Testis (tissue), 2 donors: ENCODE measurements around the gene LRRK1.

ENCODE experiments used
- POLR2A ChIP-seq: fragments of 450-650 bp; IDR thresholded peaks from one replicate; pipeline ENCODE4 v1.6.1; 2017; ENCODE audit warnings: antibody characterized with exemption, mild to moderate bottlenecking, moderate library complexity
- TF ChIP-seq, protein P1 (sequence below), 3 experiments: fragments of 450-650 bp in 2 of 3; fragments of 200-600 bp in 1 of 3; sonication (generic) in 1 of 3; IDR thresholded peaks; one replicate each; pipeline ENCODE4 v1.5.1; 2016 to 2019; ENCODE audit warnings: antibody characterized with exemption in 3 of 3, mild to moderate bottlenecking in 2 of 3, moderate library complexity in 1 of 3

DNA sequence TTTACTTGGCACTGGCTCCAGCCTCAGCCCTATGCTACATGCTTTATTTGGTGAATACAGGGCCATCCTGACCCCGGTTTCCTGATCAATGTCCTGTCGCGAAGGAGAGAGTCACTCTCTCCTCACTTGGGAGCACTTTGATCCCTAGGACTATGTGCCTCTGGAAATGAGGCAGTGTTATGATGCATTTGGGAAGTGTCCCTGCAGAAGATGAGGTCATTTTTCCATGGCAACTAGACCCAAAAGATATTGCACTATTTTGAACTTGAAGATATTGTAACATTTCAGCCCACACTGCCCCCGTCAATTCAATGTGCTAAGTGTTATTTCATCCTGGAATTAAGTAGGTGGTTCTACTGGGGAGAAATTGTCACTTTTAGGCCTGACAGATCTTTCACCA, 68.0 kb downstream of the LRRK1 start:
- TF ChIP-seq, protein P1, sequence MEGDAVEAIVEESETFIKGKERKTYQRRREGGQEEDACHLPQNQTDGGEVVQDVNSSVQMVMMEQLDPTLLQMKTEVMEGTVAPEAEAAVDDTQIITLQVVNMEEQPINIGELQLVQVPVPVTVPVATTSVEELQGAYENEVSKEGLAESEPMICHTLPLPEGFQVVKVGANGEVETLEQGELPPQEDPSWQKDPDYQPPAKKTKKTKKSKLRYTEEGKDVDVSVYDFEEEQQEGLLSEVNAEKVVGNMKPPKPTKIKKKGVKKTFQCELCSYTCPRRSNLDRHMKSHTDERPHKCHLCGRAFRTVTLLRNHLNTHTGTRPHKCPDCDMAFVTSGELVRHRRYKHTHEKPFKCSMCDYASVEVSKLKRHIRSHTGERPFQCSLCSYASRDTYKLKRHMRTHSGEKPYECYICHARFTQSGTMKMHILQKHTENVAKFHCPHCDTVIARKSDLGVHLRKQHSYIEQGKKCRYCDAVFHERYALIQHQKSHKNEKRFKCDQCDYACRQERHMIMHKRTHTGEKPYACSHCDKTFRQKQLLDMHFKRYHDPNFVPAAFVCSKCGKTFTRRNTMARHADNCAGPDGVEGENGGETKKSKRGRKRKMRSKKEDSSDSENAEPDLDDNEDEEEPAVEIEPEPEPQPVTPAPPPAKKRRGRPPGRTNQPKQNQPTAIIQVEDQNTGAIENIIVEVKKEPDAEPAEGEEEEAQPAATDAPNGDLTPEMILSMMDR (IDR thresholded peaks at IDR 0.05): no peak
- no peak for TF ChIP-seq POLR2A
